AG04449 (cell line): ENCODE results near the gene ART1.

Experiments used
- CTCF ChIA-PET: fragments of 350-600 bp; formaldehyde crosslinking; extraction: SDS; loops from one replicate; lab custom pipeline; 2021; ENCODE audit warnings: antibody characterized with exemption; lab: Yijun Ruan, JAX
- POLR2A ChIA-PET: fragments of 400-600, 350-600 bp; formaldehyde crosslinking; extraction: SDS; loops from one replicate; lab custom pipeline; 2020; ENCODE audit warnings: antibody characterized with exemption, inconsistent platforms; lab: Yijun Ruan, JAX
- DNase-seq: peaks from one replicate; pipeline ENCODE4 v3.0.0-alpha.2; 2010; ENCODE audit warnings: low read depth, low spot score
- H3K4me3 ChIP-seq: 2 replicates; pipeline ENCODE4 v1.5.1; 2011; ENCODE audit warnings: low read depth, mild to moderate bottlenecking, control low read depth, low read length
- CTCF ChIP-seq: IDR thresholded peaks from one replicate; pipeline ENCODE4 v1.5.1; 2011; ENCODE audit warnings: mild to moderate bottlenecking, moderate library complexity, low read length, control low read depth, inconsistent platforms; ENCODE audit not compliant: insufficient read depth; ENCODE audit errors: missing control alignments

Gene ART1

GRCh38 chr11:3675971-3676370 lies 31.0 kb downstream of the ART1 start:
- TF ChIP-seq CTCF = no peak
- no peak overlapping the region for H3K4me3 ChIP-seq
- CTCF ChIA-PET = interaction anchor here (1.1 kb wide), 1 partner anchor 132 kb away, joined by 3 read pairs; no protein-coding TSS in a partner anchor
- POLR2A ChIA-PET = no interaction called here
- DNase-seq = no peak

GRCh38 chr11:3679077-3679476 lies 34.1 kb downstream of the ART1 start:
- H3K4me3 ChIP-seq = no peak overlapping the region
- POLR2A ChIA-PET = no interaction called here
- TF ChIP-seq CTCF = no peak
- CTCF ChIA-PET = interaction anchor here (0.6 to 1.0 kb wide), 2 partner anchors 8 to 23 kb away, joined by 3 read pairs; no protein-coding TSS in a partner anchor
- DNase-seq = no peak

GRCh38 chr11:3683039-3683438 lies 38.1 kb downstream of the ART1 start:
- ChIA-PET POLR2A (no interaction called here), CTCF (interaction anchor here (1.8 kb wide), 1 partner anchor 19 kb away, joined by 3 read pairs; no protein-coding TSS in a partner anchor)

GRCh38 chr11:3684129-3684818 lies 39.3 kb downstream of the ART1 start:
- CTCF ChIA-PET = interaction anchor here (1.5 to 1.8 kb wide), 2 partner anchors 18 to 388 kb away, joined by 3 read pairs; no protein-coding TSS in a partner anchor
- POLR2A ChIA-PET = interaction anchor here (0.7 kb wide), 1 partner anchor 755 kb away, joined by 3 read pairs; no protein-coding TSS in a partner anchor
- H3K4me3 ChIP-seq = no peak overlapping the region
- no peak for DNase-seq
- TF ChIP-seq CTCF = no peak

More at GRCh38 chr11:3683039-3683438, 38.1 kb downstream of the ART1 start:
- no peak for TF ChIP-seq CTCF
- H3K4me3 ChIP-seq = no peak overlapping the region
- DNase-seq = no peak

- DNase-seq = no peak
- ChIA-PET POLR2A (interaction anchor here (0.7 kb wide), 1 partner anchor 755 kb away, joined by 3 read pairs; no protein-coding TSS in a partner anchor), CTCF (interaction anchor here (1.5 to 1.8 kb wide), 2 partner anchors 18 to 388 kb away, joined by 3 read pairs; no protein-coding TSS in a partner anchor)
- no peak for TF ChIP-seq CTCF
- no peak overlapping the region for H3K4me3 ChIP-seq
Measured at GRCh38 chr11:3684819-3685172, 39.9 kb downstream of the ART1 start.

GRCh38 chr11:3685923-3686322 lies 41.0 kb downstream of the ART1 start:
- CTCF ChIA-PET = no interaction called here
- no peak for DNase-seq
- TF ChIP-seq CTCF = no peak

More at GRCh38 chr11:3685923-3686322, 41.0 kb downstream of the ART1 start:
- H3K4me3 ChIP-seq = no peak overlapping the region
- POLR2A ChIA-PET = no interaction called here
